Right lobe of liver (tissue), 4 donors: ENCODE results near the gene CYP11A1.

Experiments
- CTCF ChIP-seq, 4 donors: fragments of 200-600 bp in 3 of 4; fragments of 450-650 bp in 1 of 4; IDR thresholded peaks; one replicate each; pipeline versions ENCODE4 v1.5.1 to v1.8.0; 2016 to 2022; ENCODE audit warnings: antibody characterized with exemption in 4 of 4, mild to moderate bottlenecking in 2 of 4
- POLR2A ChIP-seq: fragments of 450-650 bp; IDR thresholded peaks from one replicate; pipeline ENCODE4 v1.6.1; 2017; ENCODE audit warnings: antibody characterized with exemption, mild to moderate bottlenecking
- donor health status: DM: no; HTN: no; CAD: no.
- donor health status: DM: no; HTN: no; CAD: no.
- donor health status: DM: no; HTN: yes; CAD: no.

GRCh38 chr15:74394090-74394846 is 26.8 kb upstream of the CYP11A1 start:
- TF ChIP-seq CTCF (IDR thresholded peaks at IDR 0.05), result no peak
- TF ChIP-seq POLR2A, result no peak
